NCI-H187 (cell line): ENCODE results near the gene EPHA6.

Source experiments
- DNase-seq, 2 experiments: peaks; one replicate each; lab custom pipeline; 2025; lab: John Stamatoyannopoulos, UW

EPHA6 gene

DNA sequence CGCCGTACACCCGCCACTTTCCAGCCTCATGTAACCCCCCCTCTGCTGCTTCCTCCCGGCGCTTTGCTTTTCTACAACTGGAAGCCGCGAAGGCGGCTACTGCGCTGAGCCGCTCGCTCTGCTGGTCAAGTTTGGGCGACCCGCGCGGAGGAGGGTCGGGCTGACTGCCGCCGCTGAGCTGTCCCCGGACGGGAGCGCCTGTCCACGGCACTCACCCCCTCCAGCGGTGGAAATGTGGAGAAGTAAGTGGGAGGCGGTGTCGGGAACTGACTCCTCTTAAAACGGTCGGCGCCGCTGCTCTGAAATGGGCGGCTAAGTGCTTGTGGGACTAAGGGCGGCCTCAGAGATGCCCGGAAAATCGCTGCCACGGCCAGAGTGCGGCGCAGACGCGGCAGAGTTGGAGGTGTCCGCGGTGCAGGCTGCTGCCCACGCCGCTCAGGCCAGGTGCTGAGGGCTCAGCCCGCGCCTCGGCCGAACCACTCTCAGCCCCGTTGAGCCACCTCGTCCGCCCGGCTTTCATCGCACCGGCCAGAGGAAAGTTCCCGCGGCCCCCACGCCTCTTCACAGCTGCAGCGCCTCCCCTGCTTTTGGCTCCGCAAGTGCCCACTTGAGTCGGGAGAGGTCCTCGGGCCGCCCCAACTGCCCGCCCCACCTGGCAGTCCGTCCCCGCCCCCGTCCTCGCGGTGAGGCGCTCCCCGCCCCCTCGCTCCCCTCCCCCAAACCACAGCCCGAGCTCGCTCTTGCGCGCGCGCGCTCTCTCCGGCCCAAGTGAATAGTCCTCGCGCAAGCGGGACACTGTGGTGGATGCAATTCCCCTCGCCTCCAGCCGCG, at the start of gene EPHA6:
EPHA6 (plus strand) TSS at position 775 of the 831 bp plus-strand sequence.
- DNase-seq: peak in 1 of 2 experiments; percentile 17

DNA sequence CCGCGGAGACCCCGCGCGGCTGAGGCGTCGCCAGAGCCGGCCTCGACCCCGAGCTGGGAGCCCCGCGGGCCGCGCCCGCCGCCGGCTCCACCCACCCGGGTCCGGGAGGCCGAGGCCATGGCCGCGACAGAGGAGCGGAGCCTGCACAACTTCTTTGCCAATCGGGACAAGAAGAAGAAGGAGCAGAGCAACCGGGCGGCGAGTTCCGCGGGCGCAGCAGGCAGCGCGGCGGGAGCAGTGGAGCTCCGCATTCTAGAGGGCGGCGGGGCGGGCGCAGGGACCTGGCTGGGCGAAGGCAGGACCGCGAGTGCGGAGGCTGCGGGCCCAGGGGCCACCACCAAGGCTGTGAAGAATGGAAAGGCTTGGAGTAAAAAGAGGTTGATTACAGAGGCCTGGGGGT, 37.6 kb upstream of the EPHA6 start:
- no peak for DNase-seq

DNA sequence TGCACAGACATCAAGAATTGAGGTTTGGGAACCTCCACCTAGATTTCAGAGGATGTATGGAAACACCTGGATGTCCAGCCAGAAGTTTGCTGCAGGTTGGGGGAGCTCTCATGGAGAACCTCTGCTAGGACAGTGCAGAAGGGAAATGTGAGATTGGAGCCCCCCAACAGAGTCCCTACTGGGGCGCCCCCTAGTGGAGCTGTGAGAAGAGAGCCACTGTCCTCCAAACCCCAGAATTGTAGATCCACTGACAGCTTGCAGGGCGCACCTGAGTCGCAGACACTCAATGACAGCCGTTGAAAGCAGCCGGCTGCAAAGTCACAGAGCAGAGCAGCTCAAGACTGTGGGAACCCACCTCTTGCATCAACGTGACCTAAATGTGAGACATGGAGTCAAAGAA, 34.6 kb upstream of the EPHA6 start:
- no peak for DNase-seq

DNA sequence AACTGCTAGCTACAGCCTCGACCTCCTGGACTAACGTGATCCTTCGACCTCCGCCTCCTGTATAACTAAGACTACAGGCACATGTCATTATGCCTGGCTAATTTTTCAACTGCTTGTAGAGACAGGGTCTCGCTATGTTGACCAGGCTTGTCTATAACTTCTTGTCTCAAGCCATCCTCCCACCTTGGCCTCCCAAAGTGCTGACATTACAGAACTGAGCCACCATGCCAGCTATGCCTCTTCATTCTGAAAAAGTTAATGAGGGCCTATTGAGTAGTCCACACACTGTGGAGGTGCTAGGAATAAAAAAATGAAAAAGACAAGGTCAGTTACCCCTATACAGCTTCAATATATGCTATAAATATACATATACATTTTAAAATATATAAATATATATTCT, 18.3 kb upstream of the EPHA6 start:
- no peak for DNase-seq

DNA sequence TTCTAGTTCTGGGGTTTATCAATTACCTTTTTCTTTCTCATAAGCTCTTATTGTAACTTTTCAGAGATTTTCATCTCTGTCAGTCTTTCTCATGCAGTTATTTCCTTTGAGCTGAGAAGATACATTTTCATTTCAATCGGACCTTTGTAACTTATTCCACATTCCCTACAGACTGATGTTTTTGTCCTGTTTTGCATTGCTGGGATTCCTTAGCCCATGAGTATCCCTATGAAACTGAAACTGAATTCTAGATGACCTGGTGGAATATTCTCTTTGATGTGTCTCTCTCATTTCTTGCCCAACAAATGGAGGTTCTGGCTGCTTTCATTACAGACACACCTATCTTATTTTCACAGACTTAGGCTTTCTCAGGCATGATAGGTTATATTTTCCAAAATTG, 10.5 kb upstream of the EPHA6 start:
- no peak for DNase-seq

DNA sequence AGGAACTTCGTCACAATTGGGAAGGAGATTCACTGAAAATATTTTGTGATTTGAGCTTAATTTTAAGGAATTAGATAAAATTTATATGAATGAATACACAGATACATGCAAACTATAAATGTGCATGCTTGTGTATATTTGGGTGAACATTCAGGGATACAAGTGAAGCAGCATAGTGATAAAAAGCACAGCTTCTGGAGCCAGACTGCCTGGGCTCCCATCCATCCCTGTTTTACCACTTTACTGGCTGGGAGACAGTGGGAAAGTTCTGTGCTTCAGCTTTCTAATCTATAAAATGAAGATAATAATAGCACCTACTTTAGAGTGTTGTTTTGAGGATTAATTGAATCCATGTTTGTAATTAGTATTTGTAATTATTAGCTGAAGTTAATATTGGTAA, 8.1 kb upstream of the EPHA6 start:
- no peak for DNase-seq

DNA sequence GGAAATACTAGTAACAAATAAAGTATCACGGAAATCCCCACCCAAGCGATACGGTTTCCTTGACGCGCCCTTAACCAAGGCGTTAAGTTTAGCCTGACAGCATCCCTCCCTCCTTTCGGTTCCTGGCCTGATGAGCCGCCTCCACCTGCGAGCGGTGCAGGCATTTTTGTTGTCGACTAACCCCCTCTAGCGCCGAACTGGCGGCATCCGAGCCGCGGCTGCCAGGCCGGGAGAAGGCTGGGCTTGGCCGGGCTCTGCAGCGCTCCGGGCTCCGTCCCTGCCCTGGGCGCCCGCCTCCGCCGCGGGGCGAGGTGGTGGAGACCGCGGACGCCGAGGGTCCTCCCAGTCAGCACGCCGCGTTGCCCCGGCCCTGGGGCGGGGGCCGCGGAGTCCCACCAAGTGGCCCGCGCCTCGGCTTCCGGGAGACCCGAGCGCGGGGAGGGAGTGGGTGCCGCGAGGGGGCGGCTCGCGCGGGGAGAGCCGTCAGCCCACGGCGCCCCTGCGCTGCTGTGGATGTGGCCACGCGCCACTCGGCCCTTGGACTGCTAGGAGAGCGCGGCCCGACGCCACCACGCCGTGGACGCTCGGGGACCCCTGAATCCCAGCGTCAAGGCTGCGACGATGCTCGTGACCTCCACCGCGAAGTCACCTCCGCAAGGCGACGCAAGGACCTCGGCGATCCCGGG, 1.1 kb upstream of the EPHA6 start:
- DNase-seq: peak in 1 of 2 experiments; percentile 56

DNA sequence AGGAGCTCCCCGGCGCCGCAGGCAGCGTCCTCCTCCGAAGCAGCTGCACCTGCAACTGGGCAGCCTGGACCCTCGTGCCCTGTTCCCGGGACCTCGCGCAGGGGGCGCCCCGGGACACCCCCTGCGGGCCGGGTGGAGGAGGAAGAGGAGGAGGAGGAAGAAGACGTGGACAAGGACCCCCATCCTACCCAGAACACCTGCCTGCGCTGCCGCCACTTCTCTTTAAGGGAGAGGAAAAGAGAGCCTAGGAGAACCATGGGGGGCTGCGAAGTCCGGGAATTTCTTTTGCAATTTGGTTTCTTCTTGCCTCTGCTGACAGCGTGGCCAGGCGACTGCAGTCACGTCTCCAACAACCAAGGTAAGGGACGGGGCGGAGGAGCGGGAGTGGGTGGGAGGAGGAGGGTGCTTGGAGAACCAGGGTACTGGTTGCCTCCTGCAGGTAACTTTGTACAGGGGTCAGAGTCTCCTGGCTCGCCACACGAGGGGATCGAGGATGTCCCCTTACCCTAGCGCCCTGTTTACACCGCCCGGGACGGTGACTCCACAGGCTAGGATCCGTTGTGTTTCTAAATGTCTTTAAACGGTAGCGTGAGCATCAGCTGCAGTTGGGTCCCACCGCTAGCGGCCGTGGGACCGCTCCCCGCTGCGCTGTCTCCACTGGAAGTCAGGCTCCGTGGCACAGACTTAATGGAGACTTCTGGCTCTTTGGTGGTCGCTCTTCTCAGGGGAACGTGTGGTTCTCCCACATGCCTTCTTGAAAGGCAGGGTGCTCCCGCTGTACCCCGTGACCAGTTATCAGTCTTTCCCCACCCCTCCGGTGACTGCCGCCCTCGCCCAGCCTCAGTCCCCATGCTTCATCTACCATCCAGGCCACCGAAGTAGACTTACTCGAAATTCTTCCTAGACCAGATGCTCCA, 515 bp downstream of the EPHA6 start:
- no peak for DNase-seq

DNA sequence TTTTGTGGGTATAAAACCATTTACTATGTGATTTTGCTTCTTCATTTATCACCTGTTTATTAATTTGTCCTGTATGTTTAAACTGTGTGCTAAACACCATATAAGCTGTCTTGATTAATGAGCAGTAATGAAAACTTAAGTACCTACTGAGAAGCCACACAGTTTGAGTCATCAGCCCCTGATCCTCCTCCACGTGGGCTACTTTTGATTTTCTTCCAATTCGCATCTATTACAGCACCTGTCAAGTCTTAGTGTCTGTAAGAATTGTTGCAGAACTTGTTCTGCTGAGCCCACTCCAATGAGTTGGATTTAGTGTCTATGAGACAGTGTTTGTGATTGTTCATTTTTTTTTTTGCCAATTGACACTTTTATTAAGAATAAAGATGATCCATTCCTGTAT, 16.8 kb downstream of the EPHA6 start:
- DNase-seq: no peak

DNA sequence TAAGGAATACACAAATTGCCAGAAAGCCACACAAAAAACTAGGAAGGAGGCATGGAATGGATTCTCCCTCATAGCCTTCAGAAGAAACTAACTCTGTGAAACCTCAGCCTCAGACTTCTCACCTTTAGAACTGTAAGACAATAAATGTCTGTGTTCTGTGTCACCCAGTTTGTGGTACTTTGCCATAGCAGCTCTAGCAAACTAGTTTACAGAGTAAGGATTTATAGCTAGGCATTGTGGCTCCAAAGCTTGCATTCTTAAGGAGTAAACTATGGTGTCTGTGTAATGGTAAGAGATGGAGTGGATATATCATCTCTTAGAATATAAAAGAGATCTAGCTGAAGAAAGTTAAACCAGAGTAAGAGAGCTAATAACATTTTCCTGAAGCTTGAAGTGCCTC, 18.9 kb downstream of the EPHA6 start:
- no peak for DNase-seq

DNA sequence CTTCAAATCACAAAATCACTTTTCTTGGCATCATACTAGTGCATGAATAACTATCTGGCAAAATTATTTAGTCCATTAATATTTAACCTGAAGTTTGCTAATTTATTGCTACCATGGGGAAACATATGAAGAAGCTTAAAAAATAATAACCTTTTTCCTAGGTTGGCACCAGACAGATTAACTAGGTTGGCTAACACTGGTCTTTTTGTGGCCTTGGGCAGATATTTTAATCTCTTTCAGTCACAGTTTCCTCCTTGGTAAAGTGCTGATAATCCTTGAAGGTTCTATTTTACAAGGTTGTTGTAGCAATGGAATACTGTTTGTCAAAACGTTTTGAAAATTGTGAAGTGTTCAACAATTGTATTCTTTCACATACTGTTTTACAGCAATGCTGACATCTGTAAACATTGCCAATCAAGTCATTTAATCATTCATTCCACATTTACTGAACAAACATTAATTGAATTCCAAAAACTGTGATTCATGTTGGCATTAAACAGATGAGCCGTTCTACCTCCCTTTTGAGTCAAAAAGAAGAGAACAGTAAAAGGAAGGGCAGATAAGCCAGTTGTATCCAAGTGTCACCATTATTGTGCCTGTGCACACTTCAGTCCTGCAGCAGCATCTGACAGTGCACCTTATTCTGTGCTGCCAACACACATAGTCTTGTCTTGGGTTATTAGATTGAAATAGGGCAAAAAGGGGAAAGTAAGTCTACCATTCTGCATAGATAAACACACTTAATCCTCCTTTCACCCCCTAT, 21.9 kb downstream of the EPHA6 start:
- no peak for DNase-seq

DNA sequence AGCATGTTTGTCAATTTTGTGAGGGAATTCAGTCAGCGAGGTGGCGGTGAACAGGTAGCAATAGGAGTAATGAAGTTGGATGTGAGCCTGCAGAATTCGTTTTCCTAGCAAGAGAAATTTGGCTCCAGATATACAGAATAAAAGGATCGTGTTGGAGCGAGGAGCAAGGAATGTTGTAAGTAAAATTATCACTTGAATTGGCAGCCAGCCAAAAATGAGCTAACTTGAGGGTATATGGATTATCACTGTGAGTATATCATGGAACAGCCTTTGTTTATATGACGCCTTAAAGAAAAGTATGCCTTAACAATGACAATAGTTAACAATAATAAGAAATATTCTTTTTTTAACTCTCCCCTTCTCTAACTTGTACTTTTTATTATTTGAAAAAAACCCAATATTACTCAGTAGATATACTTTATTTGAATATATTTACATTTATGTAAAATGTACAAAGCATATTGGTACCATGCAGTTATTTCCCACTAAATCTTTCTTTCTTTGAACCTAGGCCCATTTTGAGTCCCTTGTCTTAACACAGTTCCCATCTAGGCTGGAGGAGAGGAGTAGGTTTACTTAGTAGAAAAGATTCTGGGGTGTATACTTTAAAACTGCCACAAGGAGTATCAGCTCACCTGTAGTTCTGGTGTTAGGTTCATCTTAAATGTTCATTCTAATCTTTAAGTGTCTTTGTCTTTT, 29.3 kb downstream of the EPHA6 start:
- DNase-seq: no peak

DNA sequence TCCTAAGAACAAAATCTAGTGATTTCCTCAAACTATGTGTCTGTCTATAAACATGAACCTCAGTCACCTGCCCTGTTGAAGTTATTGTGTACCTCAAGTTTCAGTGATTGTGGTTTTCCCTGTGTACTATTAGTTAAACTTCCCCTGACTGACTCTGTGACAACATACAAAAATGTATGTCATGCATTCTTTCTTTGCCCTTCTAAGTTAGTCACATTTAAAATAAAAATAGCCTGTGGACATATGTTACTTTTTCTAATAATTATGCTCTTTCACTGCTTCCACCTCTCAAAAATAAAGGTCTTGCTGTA, 29.8 kb downstream of the EPHA6 start:
- no peak for DNase-seq

DNA sequence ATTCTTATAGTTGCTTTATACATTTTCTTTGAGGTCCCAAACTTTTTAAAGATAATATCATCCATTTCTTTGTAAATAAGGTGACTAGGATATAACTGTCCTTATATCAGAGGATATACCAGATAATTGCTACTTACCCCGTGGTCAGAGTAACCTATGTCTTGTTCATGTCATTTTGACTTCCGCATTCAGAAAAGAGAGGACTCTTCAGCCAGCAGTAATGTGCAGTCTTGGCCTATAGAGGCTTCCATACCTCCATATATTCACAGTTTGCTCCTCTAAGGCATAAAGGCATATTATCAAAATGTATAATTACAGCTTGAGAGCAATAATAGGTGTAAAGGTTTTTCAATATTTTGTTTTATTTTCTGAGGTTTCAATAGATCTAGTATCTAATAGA, 38.5 kb downstream of the EPHA6 start:
- no peak for DNase-seq

DNA sequence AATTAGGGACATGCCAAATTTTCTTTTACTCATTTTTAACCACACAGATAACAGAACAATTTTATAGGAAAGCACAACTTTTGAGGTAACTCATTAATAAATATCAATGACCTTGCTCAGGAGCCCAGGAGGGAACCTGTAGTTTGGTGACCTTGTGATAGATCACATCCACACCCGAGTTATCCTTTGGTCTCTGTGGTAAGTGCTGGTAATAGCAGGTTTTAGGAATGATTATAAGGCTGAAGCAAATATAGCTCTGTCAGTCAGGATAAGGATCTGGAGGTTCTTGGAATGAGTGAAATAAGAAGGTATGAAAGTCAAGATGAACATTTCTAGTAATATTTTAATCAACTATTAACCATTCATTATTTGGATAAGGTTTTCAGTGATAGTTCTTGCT, 46.5 kb downstream of the EPHA6 start:
- no peak for DNase-seq

DNA sequence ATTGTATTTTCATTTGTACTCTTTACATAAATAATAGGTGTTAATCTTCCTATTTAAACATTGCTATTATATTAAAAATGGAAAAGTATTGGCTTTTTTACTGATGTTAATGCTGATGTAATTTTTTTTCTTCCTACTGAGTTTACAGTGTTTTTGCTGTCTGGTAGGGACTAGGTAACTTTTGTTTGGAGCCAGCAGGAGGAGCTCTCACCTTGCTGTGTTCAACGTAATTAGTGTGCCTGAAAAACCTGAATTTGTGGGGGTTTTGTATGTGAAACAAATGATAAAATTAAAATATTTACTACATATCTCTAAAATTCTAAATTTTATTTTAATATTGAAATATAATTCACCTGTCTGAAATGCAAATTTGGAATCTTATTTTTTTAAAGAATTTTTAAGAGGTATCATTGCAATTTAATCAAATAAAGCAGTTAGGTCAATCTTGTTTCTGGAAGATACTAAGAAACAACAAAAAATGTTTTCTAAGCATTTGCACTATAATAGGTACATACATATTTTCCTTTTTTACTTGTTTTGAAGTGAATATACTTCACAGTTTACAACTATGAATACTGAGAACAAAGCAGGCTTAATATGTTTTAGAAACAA, 48.8 kb downstream of the EPHA6 start:
- DNase-seq: no peak

DNA sequence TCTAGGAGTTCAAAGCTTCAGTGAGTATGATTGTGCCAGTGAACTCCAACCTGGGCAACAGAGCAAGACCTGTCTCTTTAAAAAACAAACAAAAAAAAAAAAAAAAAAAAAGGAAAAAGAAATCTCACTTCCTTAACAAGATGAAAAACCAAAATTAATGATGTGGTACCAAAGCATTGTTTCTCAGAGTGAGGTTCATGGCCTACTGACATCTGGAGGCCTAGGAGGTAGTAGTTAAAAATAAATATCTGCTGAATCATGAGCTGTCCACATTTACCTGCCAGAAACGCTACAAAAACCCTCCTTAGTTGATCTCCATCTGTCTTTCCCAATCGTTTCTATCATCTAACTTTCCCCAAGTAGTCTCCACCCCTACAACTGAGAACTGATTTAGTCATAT, 51.2 kb downstream of the EPHA6 start:
- no peak for DNase-seq

DNA sequence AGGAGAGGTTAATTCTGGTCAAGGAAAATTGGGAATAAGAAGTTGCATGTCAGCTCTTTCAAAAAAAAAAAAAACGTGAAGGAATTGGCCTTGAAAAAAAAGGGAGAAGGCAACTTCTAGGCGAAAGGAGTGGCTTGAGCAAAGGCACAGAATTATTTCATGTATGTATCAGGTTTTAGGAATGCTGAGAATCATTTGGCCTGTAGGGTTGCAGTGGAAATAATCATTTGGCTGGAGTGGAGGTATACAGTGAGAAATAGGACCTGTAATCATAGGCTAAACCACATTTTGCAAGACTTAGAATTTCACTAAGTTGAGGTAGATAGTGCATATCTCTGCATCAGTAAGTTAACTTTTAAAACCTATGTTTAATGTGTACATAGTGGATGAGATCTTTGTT, 54.9 kb downstream of the EPHA6 start:
- no peak for DNase-seq

DNA sequence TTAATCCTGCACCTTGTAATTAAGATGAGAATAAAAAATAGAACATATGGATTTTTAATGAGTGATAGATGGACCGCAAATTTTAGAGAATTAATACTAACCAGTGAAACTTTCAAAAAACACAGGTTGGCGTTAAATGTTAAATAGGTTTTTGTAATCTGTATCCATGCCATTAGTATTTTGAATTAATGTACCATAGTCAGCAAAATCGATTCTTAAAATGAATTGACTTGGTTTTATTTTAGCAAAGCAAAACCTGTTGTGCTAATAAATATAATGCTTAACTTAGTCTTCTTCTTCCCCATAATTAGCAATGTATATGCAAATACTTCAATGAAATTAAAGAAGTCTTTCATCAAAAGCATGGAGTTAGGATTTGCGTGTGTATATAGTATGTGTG, 63.1 kb downstream of the EPHA6 start:
- no peak for DNase-seq

DNA sequence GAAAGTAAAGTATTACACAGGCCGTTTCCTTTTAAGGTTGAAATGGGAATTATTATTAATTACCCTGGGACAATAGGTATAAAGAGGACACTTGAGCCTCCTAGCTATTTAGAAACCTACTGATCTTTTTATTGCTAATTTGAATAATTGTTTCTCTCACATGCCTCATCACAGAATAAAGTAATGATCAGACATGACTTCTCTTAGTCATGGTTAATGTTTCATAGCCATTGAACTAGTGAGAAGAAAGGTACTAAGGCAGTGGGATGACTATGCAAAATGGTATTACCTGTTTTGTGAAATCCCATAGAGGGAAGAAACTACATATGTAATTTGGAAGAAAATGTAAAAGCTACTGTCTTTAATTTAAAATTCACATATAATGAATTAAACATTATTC, 85.6 kb downstream of the EPHA6 start:
- no peak for DNase-seq

DNA sequence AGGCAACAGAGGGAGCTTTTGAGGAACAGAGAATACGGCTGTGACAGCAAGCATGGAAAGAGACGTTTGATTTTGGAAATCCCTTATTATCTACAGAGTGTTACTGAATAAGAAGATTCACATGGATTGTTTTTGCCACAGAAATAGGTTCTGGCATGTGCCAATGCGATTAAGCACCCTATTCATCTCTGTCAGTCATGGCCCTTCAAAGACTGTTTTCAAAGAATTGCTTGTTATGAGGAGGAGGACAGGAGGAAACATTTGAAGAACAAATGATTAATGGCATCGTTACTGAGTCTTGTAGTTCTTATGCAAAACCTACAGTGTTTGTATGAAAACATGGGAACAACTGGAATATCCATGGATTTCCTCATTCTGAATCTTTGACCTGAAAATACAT, 86.2 kb downstream of the EPHA6 start:
- no peak for DNase-seq
